ENCODE results near the gene DYNC1LI2.
"Not testable (repeated sequence)": the region's sequence is repeated elsewhere in the genome, so short reads cannot be mapped to it uniquely, and the experiment has no call there.

Gene DYNC1LI2

DNA sequence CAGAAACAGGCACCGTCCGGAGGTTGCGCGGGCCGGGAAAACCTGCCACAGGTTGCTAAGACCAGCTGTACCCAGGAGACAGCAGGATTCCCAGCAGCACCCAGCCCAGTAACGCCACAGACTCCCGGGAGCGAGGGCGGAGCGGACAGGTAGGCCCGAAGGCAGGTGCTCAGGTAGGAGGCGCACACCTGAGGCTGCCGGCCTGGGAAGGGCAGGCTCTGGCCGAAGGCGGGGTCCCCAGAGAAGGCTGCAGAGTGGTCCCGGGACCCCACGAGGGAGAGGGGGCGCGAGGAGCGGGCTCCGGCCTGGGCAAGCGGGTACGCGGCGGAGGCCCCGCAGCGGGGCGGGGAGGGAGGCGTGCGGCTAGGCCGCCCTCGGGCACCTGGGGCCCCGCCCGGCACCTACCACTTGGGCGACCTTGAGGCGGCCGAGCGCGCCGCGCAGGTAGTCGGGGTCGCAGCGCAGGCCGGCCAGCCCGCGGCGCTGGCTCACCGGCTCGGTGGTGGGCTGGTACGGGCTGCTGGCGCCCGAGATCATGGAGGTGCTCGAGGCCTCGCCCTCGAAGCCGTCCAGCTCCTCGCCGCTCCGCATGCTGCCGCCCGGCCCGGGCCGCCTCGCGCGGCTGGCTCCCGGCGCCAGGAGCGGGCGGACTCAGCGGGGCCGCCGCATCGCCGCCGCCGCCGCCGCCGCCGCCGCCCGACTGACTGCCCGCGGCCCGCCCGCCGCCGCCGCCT, 55.3 kb downstream of the DYNC1LI2 start:
- no peak for DNase-seq

DNA sequence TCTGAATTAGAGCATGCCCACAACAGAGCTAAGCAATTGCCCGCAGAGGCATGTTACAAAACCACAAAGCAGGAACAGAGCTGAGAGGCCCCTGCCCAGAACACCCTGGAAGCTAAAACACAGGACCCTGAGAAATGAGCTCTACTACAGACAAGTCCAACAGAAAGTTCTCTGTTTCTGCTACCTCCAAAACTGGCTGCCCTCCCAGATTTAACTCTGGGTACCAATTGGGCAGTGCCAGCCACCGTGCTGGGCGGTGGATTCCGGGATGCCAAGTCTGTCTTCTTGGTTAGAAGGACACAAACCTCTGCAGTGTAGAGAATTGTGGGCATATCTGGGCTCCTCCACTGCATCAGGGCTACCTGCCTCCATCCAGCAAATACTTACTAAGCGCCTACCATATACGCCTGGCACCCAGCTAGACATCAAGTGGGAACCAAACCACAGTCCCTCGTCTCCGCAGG, 55.9 kb downstream of the DYNC1LI2 start:
- no peak for DNase-seq

DNA sequence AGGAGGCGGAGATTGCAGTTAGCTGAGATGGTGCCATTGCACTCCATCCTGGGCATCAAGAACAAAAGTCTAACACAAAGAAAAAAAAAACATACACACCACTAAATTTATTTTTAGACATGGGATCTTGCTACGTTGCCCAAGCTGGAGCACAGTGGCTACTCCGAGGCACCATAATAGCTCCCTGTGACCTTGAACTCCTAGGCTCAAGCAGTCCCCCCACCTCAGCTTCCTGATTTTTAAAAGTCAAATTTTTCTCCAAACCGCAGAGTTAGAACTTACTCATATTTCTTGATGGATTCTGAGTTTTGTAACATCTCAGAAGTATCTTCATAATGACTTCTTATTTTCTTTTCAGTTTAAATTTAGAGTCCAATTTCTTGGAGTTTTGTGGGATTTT, 58.3 kb downstream of the DYNC1LI2 start:
- DNase-seq: no peak

DNA sequence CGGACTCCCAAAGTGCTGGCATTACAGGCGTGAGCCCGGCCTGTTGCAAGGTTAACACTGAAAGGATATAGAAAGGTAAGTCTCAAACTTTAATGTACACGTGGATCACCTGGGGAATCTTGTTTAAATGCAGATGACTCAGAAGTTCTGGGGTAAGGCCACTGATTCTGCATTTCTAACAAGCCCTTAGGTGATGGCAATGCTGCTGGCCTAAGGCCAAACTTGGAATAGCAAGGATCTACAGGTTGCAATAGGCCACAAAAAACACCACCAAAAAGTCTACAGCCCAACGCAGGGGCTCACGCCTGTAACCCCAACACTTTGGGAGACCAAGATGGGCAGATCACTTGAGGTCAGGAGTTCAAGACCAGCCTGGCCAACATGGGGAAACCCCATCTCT, 59.1 kb downstream of the DYNC1LI2 start:
- no peak for DNase-seq

DNA sequence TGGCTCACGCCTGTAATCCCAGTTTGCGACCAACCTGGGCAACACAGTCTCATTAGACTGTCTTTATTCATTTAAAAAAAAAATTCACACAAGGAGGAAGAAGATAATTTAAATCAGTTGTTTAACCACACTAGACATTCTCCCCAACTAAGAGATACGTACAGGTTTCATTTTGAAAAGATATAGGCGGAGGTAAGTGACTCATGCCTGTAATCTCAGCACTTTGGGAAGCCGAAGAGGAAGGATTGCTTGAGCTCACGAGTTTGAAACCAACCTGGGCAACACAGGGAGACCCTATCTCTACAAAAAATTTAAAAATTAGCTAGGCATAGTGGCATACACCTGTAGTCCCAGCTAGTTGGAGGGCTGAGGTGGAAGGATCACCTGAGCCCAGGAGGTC, 60.2 kb downstream of the DYNC1LI2 start:
- DNase-seq: no peak

DNA sequence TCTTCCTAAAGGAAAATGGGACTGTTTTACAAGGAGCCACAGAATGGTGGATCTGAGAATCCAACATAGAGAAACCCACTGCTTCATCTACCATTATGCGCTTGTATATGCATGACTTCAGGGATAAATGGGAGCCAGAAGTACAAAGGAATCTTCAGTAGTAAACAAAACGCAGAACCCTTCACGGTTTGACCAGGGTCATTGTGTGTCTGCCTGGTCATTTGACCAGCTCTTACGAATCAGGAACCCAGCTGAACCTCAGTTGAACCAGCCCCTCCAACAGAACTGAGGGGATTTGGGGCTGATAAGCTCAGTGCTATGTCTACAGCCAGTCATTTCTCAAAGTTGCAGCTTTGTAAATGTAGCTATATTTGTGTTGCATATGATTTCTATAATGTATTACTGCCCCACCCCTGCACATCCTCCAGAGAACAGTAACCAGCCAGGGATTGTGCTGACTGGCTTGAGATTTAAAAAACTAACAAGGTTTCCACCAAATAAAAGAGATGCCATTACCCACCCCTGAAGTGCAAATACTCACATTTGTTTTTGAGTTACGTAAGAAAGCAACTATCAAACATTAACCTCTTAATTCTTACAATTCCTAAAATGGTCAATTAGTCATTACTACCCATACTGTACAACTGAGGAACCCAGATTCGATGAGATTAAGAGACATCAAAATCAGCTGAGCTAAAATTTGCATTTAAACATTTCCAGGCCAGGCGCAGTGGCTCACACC, 61.1 kb downstream of the DYNC1LI2 start:
- no peak for DNase-seq

DNA sequence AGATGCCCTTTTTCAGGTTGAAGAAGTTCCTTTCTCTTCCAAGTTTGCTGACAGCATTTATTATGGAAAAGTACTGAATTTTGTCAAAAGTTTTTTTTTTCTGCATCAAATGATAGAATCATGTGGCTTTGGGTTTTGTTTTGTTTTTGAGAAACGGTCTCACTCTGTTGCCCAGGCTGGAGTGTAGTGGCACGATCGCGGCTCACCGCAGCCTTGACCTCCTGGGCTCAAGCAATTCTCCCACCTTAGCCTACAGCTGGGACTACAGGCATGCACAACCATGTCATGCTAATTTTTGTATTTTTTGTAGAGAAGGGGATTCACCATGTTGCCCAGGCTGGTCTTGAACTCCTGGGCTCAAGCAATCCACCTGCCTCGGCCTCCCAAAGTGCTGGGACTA, 62.1 kb downstream of the DYNC1LI2 start:
- no peak for DNase-seq

DNA sequence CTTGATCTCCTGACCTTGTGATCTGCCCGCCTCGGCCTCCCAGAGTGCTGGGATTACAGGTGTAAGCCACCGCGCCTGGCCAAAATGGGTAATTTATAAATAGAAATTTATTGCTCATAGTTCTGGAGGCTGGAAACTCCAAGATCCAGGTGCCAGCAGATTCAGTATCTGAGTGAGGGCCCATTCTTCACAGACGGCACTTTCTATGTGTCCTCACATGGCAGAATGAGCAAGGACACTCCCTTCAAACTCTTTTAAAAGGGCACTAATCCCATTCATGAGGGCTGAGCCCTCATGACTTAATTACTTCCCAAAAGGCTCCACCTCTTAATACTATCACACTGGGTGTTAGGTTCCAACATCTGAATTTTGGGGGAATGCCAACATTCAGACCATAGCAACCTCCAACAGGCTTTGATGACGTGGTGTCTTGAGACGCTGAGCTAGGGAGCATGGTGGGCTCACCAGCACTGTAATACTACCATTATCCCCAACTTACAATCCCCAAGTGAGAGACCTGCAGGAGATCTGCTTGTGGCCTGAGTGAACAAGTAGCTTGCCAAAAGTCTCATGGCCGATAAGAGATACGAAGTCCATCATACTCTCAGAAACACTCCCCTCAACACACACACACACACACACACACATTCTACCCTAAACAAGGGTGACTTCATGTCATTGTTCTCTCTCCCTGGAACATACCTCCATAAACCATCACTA, 63.3 kb downstream of the DYNC1LI2 start:
- no peak for DNase-seq

DNA sequence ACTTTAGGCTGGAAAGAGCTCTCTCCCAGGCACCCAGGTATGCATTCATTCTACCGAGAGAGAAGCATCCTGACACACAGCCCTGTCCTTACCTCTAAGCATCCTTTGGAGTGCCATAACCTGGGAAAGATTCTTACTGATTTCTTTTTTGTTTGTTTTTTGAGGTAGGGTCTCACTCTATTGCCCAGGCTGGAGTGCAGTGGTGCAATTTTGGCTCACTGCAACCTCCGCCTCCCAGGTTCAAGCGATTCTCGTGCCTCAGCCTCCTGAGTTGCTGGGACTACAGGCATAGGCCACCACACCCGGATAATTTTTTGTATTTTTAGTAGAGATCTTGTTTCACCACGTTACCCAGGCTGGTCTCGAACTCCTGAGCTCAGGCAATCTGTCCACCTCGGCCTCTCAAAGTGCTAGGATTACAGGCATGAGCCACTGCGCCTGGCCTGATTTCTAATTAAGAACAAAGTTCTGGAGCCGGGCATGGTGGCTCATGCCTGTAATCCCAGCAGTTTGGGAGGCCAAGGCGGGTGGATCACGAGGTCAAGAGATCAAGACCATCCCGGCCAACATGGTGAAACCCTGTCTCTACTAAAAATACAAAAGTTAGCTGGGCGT, 65.8 kb downstream of the DYNC1LI2 start:
- DNase-seq: not testable (repeated sequence)

DNA sequence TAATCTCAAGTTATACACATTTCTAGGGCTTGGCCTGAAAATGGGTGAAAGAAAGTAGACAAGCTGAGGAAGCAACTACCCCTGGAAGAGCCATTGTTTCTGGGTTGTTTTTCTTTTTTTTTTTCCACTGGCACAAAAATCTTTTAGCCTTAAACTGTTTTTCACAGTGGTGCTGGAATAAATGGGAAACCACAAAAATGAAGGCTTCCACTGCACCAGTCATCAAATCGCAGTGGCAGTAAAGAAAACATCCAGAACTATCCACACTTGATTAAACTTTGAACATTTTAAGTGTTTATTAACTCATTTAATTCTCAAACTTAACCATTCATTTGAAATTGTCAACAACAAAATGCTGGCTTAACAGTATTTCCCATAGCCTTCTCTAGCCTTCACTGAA, 69.1 kb downstream of the DYNC1LI2 start:
- no peak for DNase-seq

DNA sequence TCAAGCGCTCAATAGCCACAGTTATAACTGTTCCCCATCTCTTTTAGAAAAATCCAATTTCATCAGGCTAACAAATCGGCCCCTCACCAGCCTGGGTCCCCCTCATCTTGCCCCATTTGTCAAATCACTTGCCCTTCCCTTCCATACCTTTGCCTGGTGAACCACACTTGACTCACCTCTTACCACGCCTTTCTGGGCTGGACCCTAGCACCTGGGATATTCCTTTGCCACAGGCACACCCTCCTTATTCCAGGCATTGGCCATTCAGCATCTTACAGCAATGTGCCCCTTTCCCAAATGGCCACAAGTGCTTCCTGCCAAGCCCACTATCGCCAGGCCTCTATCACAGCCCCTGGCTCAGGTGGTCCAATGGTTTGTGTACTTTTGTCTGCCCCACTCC, 69.7 kb downstream of the DYNC1LI2 start:
- DNase-seq: no peak

DNA sequence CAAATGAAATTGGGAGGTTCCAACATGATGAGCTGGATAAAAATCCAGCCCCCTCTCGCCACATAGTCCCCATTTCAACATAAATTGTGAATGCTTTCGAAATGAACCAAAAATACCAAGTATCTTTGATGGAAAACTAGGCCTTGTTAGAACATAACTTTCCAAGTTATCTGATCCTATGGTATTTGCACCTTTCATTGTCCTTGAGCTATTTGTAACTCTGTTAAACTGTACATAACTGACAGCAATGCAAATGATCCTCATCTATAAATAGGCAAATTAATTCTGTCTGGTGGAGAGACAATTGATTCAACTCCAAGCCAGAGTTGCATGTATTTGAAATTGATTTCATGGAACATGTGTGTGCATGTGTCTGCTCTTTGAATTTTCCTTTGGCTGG, 73.1 kb downstream of the DYNC1LI2 start:
- no peak for DNase-seq

DNA sequence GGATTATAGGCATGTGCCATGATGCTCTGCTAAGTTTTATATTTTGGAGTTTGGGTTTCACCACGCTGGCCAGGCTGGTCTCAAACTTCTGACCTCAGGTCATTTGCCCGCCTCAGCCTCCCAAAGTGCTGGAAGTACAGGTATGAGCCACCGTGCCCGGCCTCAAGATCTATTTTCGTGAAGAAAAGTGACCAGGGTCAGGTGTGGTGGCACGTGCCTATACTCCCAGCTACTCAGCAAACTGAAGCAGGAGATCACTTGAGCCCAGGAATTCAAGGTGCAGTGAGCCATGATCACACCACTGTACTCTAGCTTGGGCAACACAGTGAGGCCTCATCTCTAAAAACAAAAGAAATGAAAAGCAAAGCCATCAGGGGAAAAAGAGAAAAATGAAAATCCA, 73.6 kb downstream of the DYNC1LI2 start:
- DNase-seq: no peak

DNA sequence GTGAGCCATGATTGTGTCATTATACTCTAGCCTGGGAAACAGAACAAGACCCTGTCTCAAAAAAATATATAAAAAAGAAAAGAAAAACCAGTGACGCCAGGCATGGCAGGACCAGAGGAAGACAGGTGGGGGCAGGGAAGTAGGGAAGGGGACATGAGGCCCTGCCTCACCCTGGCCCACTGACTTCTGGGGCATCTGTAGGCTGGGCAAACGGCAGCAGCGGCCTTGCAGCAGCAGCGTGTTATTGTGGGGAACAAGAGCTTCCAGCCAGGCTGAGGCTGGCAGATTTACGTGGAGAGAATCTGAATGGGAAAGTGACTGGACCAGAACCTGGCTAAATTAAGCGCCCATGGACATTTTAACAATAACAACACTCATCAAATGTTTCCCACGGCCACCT, 74.2 kb downstream of the DYNC1LI2 start:
- no peak for DNase-seq

DNA sequence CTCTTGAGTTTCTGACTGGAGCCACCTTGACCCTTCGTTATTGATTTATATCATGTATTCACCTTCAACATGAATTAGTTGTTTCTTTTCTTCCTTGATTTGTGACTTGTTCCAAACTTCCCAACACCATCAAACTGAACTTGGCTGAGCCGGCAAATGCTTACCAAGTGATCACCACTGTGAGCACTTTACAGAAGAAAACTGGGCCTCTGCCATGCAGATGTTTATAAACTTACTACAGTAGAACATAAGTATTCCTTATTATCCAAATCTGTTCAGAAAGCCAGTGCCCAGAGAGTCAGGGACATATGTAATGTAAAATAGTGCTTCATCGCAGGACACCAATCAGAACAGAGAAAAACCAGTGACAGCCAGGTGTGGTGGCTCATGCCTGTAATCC, 74.8 kb downstream of the DYNC1LI2 start:
- DNase-seq: no peak

DNA sequence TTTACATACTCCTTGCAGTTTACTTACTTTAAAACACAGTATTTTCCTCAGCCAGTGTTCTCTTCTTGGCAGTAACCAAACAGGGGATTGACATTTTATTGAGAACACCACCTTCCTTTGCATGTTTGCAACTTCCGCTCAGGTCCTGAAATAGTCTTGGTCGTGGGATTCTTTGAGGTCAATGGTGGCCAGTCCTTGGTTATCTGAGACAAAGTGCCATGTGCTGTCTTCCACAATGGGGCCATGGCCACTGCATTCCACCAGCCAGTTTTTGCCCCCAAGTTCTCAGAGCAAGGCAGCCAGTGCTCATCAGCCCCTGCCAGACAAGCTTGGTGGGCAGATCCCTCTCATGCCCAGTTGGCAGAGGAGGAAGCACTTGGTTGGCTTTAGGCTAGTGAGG, 77.7 kb downstream of the DYNC1LI2 start:
- no peak for DNase-seq
